ENCODE results near the gene GNMT. TPM values are rescaled to one million over a fixed set of nuclear protein-coding genes. Genes with fewer than 3 reads are reported as not detected.

GNMT gene
- total and polyA plus RNA-seq, 9 of the 15 experiments (the other 6 are each of a cell fraction or from before 2014, with no cell fraction given): 0.11 to 0.29 (median 0.15) TPM; not detected in 6

DNA sequence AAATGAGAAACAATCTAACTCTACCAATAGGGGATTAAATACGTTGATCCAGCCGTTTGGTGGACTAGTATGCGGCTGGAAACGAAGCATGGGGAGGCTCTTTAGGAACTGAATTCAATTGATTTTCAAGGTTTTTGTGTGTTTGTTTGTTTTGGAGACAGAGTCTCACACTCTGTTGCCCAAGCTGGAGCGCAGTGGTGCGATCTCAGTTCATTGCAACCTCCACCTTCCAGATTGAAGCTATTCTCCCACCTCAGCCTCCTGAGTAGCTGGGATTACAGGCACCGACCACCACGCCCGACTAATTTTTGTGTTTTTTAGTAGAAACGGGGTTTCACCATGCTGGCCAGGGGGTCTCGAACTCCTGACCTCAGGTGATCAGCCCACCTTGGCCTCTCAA, 24.2 kb upstream of the GNMT start:
- 85% methylated on average over 11 of the region's 11 CpGs for WGBS (ENCODE audit: insufficient coverage, low coverage, missing lambda C conversion rate)
- Histone ChIP-seq H3K27ac (ENCODE audit: extremely low read depth, low read depth, low read length) (no peak overlapping the region), H2AFZ (ENCODE audit: low read depth, low read length) (no peak overlapping the region), H4K20me1 (replicated peaks; ENCODE audit: control insufficient read depth, insufficient read depth, low read length) (no peaks in the 10 kb centered on the region; the same call in 1 of the 2 replicates), H3K9me3 (replicated peaks; ENCODE audit: control insufficient read depth, insufficient read depth, low read depth, low read length) (no peaks in the 10 kb centered on the region), H3K36me3 (ENCODE audit: control insufficient read depth, insufficient read depth, low read length) (peaks cover 84% of the 10 kb centered on the region), H3K9ac (ENCODE audit: insufficient read depth in 1 of 2, low read depth in 2 of 2, low read length in 2 of 2) (no peak overlapping the region), H3K27me3 (ENCODE audit: control insufficient read depth in 2 of 2, insufficient read depth in 2 of 2, low read length in 2 of 2) (no peaks in the 10 kb centered on the region), H3K4me2 (ENCODE audit: insufficient read depth, low read length) (no peak overlapping the region), H3K79me2 (ENCODE audit: control insufficient read depth, insufficient read depth, low read length) (peaks cover 25% of the 10 kb centered on the region), H3K4me1 (replicated peaks in 1 of 2; ENCODE audit: control insufficient read depth in 2 of 2, insufficient read depth in 2 of 2, low read length in 2 of 2) (peaks cover under 1 to 2% of the 10 kb centered on the region in 2 experiments; a peak in 3 of 5 replicates), H3K9me1 (ENCODE audit: control insufficient read depth, insufficient read depth, low read length) (no peaks in the 10 kb centered on the region), H3K4me3 (no peak overlapping the region)
- no TSS peak for BruUV-seq (replicated peaks)
- no peak for FAIRE-seq
- POLR2A ChIA-PET: interaction anchor here (0.8 kb wide), 1 partner anchor 33 kb away, joined by 3 read pairs; no protein-coding TSS in a partner anchor
- in situ Hi-C loops (cut with MboI) (no loop called here), intact Hi-C loops (cut with micrococcal nuclease) (no loop called here)
- no peak for DNase-seq (ENCODE audit: extremely low read depth in 1 of 4, low spot score in 3 of 4)
- ATAC-seq: no peak
- CTCF ChIA-PET (ENCODE audit: low intra/inter-chr PET ratio): no interaction called here
- TF ChIP-seq ZNF785 (CRISPR knock-in tag; IDR thresholded peaks at IDR 0.05): no peak
- TF ChIP-seq, protein P1, sequence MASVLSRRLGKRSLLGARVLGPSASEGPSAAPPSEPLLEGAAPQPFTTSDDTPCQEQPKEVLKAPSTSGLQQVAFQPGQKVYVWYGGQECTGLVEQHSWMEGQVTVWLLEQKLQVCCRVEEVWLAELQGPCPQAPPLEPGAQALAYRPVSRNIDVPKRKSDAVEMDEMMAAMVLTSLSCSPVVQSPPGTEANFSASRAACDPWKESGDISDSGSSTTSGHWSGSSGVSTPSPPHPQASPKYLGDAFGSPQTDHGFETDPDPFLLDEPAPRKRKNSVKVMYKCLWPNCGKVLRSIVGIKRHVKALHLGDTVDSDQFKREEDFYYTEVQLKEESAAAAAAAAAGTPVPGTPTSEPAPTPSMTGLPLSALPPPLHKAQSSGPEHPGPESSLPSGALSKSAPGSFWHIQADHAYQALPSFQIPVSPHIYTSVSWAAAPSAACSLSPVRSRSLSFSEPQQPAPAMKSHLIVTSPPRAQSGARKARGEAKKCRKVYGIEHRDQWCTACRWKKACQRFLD (CRISPR knock-in tag; IDR thresholded peaks at IDR 0.05): no peak
- no peak for TF ChIP-seq FOXP1 (CRISPR knock-in tag; IDR thresholded peaks at IDR 0.05)
- TF ChIP-seq MNT (conservative IDR thresholded peaks at IDR 0.05): no peak
- no peak for TF ChIP-seq HOXB6 (CRISPR knock-in tag; IDR thresholded peaks at IDR 0.05; ENCODE audit: borderline replicate concordance)
- no peak for TF ChIP-seq PKNOX1 (IDR thresholded peaks at IDR 0.05)
- TF ChIP-seq GTF3C2 (IDR thresholded peaks at IDR 0.05; ENCODE audit: borderline replicate concordance, extremely low read depth, insufficient read length): no peak
- TF ChIP-seq ZNF445 (CRISPR knock-in tag; IDR thresholded peaks at IDR 0.05; ENCODE audit: low read depth): no peak
- TF ChIP-seq GTF2E2 (tag; IDR thresholded peaks at IDR 0.05): no peak
- no peak for TF ChIP-seq ZNF444 (CRISPR knock-in tag; IDR thresholded peaks at IDR 0.05)
- no peak for TF ChIP-seq ARID2 (IDR thresholded peaks at IDR 0.05)
- no peak for TF ChIP-seq MITF (IDR thresholded peaks at IDR 0.05)
- TF ChIP-seq ZNF699 (CRISPR knock-in tag; IDR thresholded peaks at IDR 0.05; ENCODE audit: insufficient replicate concordance): no peak
- no peak for TF ChIP-seq ZEB2 (IDR thresholded peaks at IDR 0.05)
- TF ChIP-seq SP1 (CRISPR knock-in tag; IDR thresholded peaks at IDR 0.05): no peak

All from K562 (cell line).